ENCODE data around the gene TSPY3.
"Not testable (repeated sequence)": the region's sequence is repeated elsewhere in the genome, so short reads cannot be mapped to it uniquely, and the experiment has no call there.

Gene TSPY3

GRCh38 chrY:9398121-9398520, at the start of gene TSPY3:
Gene TSPY3, plus strand, starts transcription at chrY:9398421. Its CDS starts 46 bp downstream, at chrY:9398467.
- not testable (repeated sequence) for DNase-seq

- not testable (repeated sequence) for DNase-seq
Observed at GRCh38 chrY:9357497-9357896, 40.7 kb upstream of the TSPY3 start, which contains the start of gene TSPY8. Gene TSPY8, plus strand, starts transcription at chrY:9357797. Its CDS starts 46 bp downstream, at chrY:9357843.

GRCh38 chrY:9396527-9396926, 1.7 kb upstream of the TSPY3 start:
- DNase-seq, result not testable (repeated sequence)
